GM18519 (cell line): ENCODE data around the gene SDHC.
"Not testable (repeated sequence)": the region's sequence is repeated elsewhere in the genome, so short reads cannot be mapped to it uniquely, and the experiment has no call there.

ENCODE experiments used
- ATAC-seq: cut with Tn5 transposase; IDR thresholded peaks from one replicate; pipeline ENCODE4 v1.9.1; 2021; ENCODE audit warnings: mild to moderate bottlenecking, moderate library complexity; ENCODE audit not compliant: unreplicated experiment, low FRiP score

Gene SDHC

GRCh38 chr1:161307892-161308638, 6.1 kb upstream of the SDHC start:
- no peak for ATAC-seq

DNA sequence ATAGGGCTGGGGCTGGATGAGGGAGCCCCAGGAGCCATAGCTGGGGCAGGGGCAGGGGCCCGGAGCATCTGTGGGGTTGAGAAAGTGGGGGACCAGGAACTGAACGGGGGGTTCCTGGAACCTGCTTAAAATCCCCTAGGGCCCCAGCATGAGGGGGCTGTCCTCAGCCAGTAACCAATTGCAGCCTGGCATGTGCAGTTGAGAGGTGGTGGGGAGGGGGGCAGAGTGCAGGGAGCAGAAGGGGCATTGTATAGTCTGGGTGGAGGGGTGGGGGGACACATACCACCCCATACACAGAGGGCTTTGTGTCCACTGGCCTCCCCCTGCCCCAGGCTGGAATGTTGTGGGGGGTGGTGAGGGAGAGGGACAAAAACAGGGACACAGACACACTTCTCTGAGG, 4.3 kb upstream of the SDHC start, which contains the start of gene MPZ:
Gene MPZ, minus strand, starts transcription at position 101 of the 400 bp plus-strand sequence. Its CDS starts 63 bp downstream, at position 38.
- no peak for ATAC-seq

- no peak for ATAC-seq
Measured at GRCh38 chr1:161311595-161312181, 2.5 kb upstream of the SDHC start.

GRCh38 chr1:161313554-161314200, 504 bp upstream of the SDHC start:
- peak; percentile 11 for ATAC-seq

GRCh38 chr1:161315841-161316674, 1.9 kb downstream of the SDHC start:
- not testable (repeated sequence) for ATAC-seq

DNA sequence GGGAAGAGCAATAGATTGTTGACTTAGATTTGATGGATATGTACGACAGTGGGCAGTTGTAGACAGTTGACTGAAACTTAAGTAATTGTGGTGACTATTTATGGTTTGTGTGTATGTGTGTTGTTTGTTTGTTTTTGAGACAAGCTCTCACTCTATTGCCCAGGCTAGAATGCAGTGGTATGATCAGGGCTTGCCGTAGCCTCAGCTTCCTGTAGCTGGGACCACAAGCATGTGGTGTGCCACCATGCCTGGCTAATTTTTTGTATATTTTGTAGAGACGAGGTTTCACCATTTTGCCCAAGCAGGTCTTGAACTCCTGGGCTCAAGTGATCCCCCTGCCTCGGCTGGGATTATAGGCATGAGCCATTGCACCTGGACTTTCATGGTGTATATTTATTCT, 9.8 kb downstream of the SDHC start:
- ATAC-seq, result no peak

DNA sequence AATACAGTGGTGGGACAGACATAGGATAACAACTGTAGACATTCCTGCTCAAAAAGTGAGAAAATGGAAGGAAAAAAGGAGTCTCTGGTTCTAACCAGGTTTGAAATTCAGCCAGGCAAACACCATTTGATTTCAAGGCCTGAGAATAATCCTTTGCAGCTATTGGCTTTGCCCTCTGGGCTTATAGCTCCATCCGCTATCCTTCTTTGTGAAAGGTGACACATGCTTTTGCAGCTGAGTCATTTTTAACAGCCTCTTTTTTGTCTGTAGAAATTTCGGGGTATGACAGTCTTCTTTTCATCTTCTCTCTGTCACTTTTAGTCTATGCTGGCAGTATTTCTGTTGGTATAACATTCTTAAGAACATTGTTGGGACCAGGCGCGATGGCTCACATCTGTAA, 16.2 kb downstream of the SDHC start:
- ATAC-seq, result no peak

DNA sequence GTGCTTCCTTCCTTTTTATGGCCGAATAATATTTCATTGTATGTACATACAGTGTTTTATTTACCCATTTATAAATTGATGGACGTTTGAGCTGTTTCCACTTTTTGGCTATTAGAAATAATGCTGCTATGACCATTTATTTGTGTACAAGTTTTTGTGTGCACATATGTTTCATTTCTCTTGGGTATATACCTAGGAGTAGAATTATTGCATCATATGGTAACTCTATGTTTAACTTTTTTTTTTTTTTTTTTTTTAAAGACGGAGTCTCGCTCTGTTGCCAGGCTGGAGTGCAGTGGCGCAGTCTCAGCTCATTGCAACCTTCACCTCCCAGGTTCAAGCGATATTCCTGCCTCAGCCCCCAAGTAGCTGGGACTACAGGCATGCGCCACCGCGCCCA, 19.0 kb downstream of the SDHC start:
- ATAC-seq, result no peak

DNA sequence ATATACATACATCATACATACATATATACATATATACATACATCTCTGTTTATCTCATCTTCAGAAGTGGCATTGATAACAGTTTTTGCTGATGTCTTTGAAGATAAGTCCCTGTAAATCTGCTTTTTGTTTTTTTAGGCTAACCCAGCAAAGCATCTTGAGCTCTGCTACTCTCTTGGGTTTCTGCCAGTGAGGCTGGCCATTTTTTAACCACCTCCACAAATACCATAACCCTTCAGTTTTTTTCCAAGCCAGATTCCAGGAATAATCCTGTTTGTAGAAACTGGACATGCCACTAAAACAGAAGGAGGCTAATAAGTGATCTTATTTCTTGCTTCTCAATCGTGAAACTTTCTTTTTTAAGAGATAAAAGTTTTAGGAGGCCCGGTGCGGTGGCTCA, 21.6 kb downstream of the SDHC start:
- ATAC-seq, result no peak

DNA sequence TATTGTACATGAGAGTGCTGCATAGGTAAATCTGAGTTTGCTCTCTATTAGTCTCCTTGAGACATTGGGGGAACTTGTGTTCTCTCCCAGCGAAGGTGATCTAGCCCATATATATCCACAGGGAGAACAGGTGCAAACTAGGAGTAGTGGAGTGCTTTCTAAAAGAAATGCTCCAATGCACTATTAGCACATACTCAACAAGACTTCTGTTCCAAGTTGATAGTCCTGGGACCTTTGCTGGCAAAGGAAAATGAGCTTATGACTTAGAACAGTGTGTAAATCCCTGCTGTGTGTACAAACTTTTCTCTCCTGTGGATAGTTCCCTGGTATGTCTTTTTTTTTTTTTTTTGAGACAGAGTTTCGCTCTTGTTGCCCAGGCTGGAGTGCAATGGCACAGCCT, 28.0 kb downstream of the SDHC start:
- ATAC-seq, result no peak

DNA sequence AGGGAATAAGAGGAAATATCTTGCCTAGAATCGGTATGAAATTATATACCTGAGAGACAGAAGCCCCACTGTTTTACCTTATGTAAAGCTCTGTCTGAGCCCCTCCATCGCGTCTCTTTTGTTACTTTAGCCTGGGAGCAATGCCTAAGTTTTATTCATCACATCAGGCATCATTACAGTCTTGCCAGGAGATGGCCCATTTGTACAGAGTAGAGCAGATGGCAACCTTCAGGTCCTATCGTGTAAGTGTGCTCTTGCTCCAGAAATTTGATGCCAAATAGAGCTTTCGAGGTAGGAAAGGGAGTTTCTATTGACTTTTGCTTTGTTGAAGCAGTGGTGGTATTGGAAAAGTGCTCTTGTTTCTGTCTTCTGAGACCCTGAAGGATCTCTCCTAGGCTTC, 28.6 kb downstream of the SDHC start:
- ATAC-seq, result no peak

- no peak for ATAC-seq
Measured at GRCh38 chr1:161350671-161351070, 36.5 kb downstream of the SDHC start.

GRCh38 chr1:161351482-161351881, 37.3 kb downstream of the SDHC start:
- ATAC-seq, result no peak

DNA sequence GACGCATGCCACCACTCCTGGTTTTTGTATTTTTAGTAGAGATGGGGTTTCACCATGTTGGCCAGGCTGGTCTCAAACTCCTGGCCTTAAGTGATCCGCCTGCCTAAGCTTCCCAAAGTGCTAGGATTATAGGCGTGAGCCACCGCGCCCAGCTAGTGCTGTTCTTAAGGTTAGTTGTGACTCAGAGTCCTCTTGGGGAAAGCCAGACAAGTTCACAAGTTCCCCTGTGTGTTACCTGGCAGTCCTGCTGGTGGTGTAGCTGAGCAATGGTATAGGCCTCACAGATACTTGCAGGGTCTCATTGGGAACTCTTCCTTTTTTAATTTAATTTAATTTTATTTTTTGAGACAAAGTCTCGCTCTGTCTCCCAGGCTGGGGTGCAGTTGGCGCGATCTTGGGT, 42.9 kb downstream of the SDHC start:
- no peak for ATAC-seq

DNA sequence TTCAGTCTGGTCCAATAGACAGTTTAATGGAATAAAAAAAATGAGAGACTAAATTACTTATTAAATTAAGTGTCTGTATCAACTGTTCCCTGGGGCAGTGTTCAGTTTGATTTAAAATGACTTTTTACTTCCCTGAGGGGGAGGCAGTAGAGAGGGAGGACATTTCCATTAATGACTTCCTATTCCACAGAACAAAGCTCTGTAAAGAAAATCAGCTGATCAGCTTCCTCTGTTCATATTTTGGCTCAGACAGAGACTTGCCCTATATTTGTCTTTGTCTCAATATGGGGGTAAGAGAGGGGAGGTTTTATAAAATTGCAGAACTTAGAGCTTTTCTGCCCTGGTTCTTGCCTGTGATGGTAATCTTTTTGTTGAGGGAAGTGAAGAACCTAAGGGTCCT, 45.1 kb downstream of the SDHC start:
- no peak for ATAC-seq

- ATAC-seq, result no peak
Measured at GRCh38 chr1:161364332-161364731, 50.2 kb downstream of the SDHC start.

- ATAC-seq, result no peak
Measured at GRCh38 chr1:161365207-161365606, 51.0 kb downstream of the SDHC start.

DNA sequence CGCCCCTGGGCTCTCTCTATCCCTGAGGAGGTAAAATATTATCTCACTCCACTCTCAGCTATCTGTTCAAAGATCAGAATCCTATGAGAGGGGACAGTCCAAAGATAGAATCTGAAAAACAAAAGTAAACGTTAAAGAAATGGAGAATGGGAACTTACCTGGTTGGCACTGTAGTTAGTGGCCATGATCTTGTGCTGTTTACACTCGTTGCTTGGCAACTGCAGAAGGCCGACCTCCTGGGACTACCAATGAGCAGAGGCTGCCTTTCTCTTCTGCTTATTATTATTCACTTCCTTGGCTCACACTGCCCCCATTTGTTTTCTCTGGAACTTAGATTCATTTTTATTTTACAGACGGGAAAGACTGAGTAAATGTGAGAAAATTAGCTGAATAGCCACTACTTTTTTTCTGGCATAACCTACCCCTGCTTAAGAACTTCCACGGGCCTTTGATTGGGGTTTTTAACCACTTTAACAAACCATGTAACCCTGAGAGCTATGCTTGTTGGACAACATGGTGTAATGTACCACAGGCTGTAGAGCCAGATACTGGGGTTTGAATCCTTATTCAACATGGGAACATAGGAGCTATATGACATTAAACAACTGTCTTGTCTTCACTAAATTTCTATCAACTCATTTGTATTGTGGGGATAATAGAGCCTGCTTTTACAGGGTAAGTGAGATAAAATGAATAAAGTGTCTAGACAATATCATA, 53.7 kb downstream of the SDHC start, which contains the start of gene CFAP126:
Gene CFAP126, minus strand, starts transcription at position 193 of the 717 bp plus-strand sequence. Its CDS starts 8 bp downstream, at position 185.
- peak; percentile 88 for ATAC-seq

DNA sequence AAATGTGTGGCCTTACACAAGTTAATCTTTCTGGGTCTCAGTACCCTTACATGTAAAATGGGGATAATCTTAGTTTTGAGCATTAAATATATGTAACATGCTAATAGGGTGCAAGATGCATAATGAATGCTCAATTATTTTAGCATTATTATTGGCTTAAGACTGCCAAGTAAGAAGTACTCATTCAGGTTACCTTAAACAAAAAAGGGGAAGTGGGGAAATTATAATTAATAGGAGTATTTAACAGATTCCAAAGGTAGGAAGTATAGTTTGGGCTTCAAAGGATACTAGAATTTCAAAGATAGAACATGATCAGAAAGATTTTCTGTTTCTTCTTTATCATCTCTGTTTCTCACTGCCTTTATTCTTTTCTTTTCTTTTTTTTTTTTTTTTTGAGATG, 59.3 kb downstream of the SDHC start:
- no peak for ATAC-seq

- no peak for ATAC-seq
Measured at GRCh38 chr1:161374373-161374772, 60.2 kb downstream of the SDHC start.
